Muscle layer of colon (tissue), 2 donors: Measurements from ENCODE around the gene PLPP3.

Experiments used
- H3K27ac ChIP-seq: one replicate; pipeline ENCODE4 v1.7.0; 2013; ENCODE audit warnings: low read depth, mild to moderate bottlenecking, low read length, moderate library complexity
- H3K27me3 ChIP-seq, 2 donors: one replicate each; pipeline ENCODE4 v1.7.0; 2013; ENCODE audit warnings: low read length in 2 of 2, mild to moderate bottlenecking in 2 of 2; ENCODE audit not compliant: insufficient read depth in 2 of 2, control insufficient read depth in 1 of 2
- H3K36me3 ChIP-seq: one replicate; pipeline ENCODE4 v1.7.0; 2013; ENCODE audit warnings: mild to moderate bottlenecking, low read length; ENCODE audit not compliant: insufficient read depth
- H3K4me1 ChIP-seq: one replicate; pipeline ENCODE4 v1.7.0; 2013; ENCODE audit warnings: mild to moderate bottlenecking, low read length; ENCODE audit not compliant: insufficient read depth
- H3K4me3 ChIP-seq, 2 donors: one replicate each; pipeline ENCODE4 v1.7.0; 2013; ENCODE audit warnings: low read length in 2 of 2, low read depth in 1 of 2, mild to moderate bottlenecking in 1 of 2, moderate library complexity in 1 of 2
- H3K9ac ChIP-seq: one replicate; pipeline ENCODE4 v1.7.0; 2013; ENCODE audit warnings: low read length
- H3K9me3 ChIP-seq: one replicate; pipeline ENCODE4 v1.7.0; 2013; ENCODE audit warnings: mild to moderate bottlenecking, low read length
- donor health status: abdominal sarcoma.
- donor health status: Adenocarcinoma of cecum.

The PLPP3 gene

DNA sequence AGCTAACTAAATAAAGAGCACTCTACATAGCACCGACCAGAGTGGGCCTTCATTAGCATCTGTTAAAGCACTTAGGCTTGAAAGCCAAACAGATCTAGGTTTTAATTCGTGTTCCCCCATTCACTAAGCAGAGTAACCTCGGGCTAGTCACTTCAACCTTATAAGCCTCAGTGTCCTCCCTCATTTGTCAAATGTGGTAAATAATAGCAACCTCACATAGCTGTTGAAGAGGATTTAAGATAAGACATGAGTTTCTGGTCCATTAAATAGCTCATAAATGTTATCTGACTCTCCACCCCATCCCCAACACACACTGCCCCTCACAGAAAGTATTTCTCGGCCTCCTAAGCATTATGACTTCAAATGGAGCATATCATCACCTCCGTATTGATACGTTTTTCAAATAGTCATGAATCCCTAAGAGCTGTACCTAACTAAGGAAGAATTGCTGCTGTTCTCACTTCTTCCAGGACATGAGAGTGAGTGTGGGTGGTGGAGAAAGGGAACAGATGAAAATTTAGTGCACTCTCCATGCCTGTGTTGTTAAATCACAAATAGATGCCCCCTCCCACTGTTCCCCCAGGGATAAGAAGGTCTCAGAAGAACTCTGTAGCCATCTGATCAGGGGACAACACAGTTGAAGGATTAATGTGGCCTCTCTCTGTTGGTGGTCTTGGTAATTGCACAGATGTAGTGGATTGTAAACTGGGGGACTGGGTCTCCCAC, 47.6 kb downstream of the PLPP3 start:
- H3K9ac ChIP-seq: no peak overlapping the region
- no peak overlapping the region for H3K27ac ChIP-seq
- peaks cover 9% of the 10 kb centered on the region for H3K36me3 ChIP-seq
- no peaks in the 10 kb centered on the region for H3K27me3 ChIP-seq
- H3K4me3 ChIP-seq: no peak overlapping the region
- H3K4me1 ChIP-seq: peaks cover 30% of the 10 kb centered on the region
- no peaks in the 10 kb centered on the region for H3K9me3 ChIP-seq

DNA sequence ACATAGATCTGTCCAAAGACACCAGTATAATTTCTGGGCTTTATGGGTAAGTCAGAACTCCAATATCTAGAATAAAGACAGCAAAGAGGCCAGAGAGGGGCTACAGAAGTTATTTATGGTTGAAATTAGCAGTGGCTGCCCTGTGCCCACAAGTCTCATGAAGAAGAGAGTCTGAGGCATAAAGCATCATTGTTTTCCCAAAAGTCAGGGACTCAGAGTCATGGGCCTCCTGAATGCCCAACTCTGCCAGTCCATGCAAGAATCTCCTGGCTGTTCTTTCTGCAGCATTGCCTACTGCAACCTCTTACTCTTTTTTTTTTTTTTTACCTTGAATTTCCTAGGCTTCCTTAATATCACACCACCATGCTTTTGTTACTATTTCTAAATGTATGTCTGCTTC, 49.6 kb downstream of the PLPP3 start:
- Histone ChIP-seq H3K4me1 (peaks cover 40% of the 10 kb centered on the region), H3K27me3 (no peaks in the 10 kb centered on the region), H3K36me3 (peaks cover 5% of the 10 kb centered on the region), H3K27ac (no peak overlapping the region), H3K9ac (no peak overlapping the region), H3K4me3 (no peak overlapping the region), H3K9me3 (no peaks in the 10 kb centered on the region)

DNA sequence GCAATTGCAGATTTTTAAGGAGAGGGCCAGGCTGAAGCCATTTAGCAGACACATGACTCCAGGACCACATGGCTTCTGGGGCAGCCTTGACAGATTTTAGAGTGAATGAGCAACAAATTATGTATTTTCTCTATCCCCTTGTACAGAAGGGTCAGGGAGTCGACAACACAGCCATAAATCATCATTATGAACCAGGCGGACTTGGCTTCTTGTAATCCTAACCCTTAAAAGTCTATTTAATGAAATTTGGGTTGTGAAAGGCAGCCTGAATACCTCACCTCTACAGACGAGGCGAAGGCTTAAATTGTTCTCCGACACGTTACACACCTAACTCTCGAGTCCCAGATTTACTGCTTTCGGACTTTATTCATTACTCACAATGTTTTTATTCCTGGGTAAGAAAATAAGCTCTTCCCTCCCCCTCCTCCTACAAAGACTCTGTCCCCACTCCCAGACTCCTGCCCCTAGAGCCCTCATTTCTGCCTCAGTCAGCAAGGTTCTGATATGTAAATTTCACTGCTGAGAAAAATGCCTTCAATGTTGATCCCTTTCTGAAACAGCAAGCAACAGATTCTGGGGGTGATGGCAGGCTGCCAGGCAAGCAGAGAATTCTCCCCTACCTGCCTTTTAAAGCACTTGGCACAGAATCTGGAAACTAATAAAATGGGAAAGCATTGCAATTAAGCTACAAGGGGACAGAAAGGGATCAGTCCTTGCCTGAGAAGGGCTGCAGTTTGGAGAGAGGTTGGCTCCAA, 51.6 kb downstream of the PLPP3 start:
- Histone ChIP-seq H3K4me3 (no peak overlapping the region), H3K9ac (no peak overlapping the region), H3K9me3 (no peaks in the 10 kb centered on the region), H3K4me1 (peaks cover 40% of the 10 kb centered on the region), H3K27me3 (no peaks in the 10 kb centered on the region), H3K27ac (no peak overlapping the region), H3K36me3 (peaks cover 20% of the 10 kb centered on the region)

DNA sequence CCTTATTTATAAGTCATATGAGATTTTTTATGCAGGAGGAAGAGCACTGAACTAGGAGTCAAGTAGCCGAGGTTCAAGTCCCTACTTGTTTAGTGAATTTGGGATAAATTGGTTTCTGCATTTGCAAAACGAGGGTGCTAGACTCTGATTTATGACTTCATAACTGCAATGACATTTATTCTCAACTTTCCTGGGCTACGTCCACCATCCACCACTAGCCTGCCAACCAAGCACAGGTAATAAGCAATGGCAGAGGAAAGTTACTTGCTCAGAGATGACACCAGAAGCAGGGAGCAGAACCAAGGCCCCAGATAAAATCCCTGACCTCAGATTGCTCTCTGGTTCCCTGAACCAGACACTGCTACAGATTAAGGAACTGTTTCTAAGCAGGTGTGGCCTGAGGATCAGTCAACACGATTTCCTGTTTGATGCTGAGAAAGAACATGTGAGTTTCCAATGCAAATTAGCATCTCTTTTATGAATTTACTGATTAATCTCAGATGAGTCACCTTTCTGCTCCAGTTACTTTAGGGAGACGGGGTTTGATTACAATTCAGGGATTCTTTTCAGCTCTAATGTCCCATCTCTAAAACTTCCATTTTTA, 52.7 kb downstream of the PLPP3 start:
- no peak overlapping the region for H3K9ac ChIP-seq
- no peak overlapping the region for H3K27ac ChIP-seq
- H3K4me3 ChIP-seq: no peak overlapping the region
- H3K9me3 ChIP-seq: no peaks in the 10 kb centered on the region
- H3K4me1 ChIP-seq: peaks cover 40% of the 10 kb centered on the region
- H3K36me3 ChIP-seq: peaks cover 28% of the 10 kb centered on the region
- no peaks in the 10 kb centered on the region for H3K27me3 ChIP-seq

DNA sequence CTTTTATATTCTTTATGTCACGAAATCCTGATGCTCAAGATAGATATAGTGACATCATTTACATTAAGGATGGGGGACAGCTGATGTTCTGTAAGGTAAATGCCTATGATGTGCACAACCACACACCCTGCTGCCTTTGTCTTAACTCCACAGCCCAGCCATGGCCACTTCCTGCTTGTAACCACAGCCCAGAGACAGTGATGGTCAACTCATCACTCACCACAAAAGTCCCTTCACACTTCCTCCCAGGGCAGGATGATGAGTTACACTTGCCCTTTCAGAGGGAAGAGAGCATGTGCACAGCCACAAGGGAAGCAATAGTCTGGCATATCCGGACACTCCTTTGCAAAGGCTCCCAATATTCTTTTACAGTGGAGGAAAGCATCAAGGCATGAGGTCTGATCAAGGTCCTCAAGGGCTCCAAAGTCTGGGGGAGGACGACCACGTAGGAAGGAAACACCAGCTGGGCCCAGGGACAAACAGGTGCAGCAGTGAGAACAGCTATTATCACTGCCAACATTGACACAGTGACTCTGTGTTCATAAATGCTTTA, 53.8 kb downstream of the PLPP3 start:
- H3K9ac ChIP-seq: no peak overlapping the region
- H3K27me3 ChIP-seq: no peaks in the 10 kb centered on the region
- peaks cover 40% of the 10 kb centered on the region for H3K4me1 ChIP-seq
- H3K36me3 ChIP-seq: peaks cover 29% of the 10 kb centered on the region
- H3K27ac ChIP-seq: no peak overlapping the region
- no peaks in the 10 kb centered on the region for H3K9me3 ChIP-seq
- no peak overlapping the region for H3K4me3 ChIP-seq

DNA sequence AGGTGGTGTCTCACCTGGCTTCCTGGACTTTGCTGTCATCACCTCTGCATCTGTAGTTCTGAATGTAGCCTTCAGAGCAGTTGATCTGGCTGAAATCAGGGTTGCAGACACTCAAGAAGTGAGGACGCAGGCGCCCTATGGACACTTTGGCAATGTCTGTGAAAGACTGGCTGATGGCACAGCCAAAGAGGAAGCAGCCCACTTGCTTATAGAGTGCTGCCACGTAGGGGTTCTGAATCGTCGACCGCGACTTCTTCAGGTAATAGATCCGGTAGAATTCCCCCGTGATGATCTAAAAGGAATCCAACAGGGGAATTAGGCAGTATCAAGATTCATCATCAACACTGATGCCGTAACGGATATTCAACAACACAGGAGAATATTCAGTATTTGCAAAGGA, 55.1 kb downstream of the PLPP3 start:
- Histone ChIP-seq H3K27me3 (no peaks in the 10 kb centered on the region), H3K4me1 (peaks cover 35% of the 10 kb centered on the region), H3K27ac (no peak overlapping the region), H3K4me3 (no peak overlapping the region), H3K9me3 (no peaks in the 10 kb centered on the region), H3K36me3 (peaks cover 33% of the 10 kb centered on the region), H3K9ac (no peak overlapping the region)

DNA sequence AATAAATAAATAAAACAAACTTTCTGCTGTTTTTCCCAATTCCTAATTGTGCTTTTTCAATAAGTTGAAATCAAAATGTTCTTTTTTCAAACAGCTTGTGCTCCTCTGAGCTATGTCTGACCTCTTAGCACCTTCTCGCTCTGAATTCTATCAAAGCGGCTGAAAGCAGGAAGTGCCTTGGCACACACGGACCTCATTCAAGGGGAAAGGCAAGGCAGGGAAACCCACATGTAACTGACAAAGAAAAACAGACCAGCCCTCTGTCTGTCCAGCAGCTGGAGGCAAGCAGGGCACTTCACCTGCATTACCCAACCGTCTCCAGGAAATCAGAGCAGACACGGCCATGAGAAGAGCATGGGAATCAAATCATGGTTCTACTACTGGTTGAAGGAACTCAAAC, 56.7 kb downstream of the PLPP3 start:
- Histone ChIP-seq H3K27ac (no peak overlapping the region), H3K36me3 (peaks cover 43% of the 10 kb centered on the region), H3K9me3 (no peaks in the 10 kb centered on the region), H3K4me3 (no peak overlapping the region), H3K27me3 (no peaks in the 10 kb centered on the region), H3K4me1 (peaks cover 19% of the 10 kb centered on the region), H3K9ac (no peak overlapping the region)

- H3K4me1 ChIP-seq: no peaks in the 10 kb centered on the region
- H3K4me3 ChIP-seq: no peak overlapping the region
- H3K9me3 ChIP-seq: no peaks in the 10 kb centered on the region
- no peak overlapping the region for H3K27ac ChIP-seq
- no peaks in the 10 kb centered on the region for H3K27me3 ChIP-seq
- peaks cover 51% of the 10 kb centered on the region for H3K36me3 ChIP-seq
- H3K9ac ChIP-seq: no peak overlapping the region
These were observed 59.3 kb downstream of the PLPP3 start for GRCh38 chr1:56520016-56520601.

- peaks cover 42% of the 10 kb centered on the region for H3K36me3 ChIP-seq
- H3K9ac ChIP-seq: no peak overlapping the region
- H3K27me3 ChIP-seq: no peaks in the 10 kb centered on the region
These were observed 61.8 kb downstream of the PLPP3 start for GRCh38 chr1:56517404-56518130.

GRCh38 chr1:56516539-56517252, 62.7 kb downstream of the PLPP3 start:
- Histone ChIP-seq H3K9ac (no peak overlapping the region), H3K4me1 (no peaks in the 10 kb centered on the region), H3K27me3 (no peaks in the 10 kb centered on the region), H3K27ac (no peak overlapping the region), H3K36me3 (peaks cover 41% of the 10 kb centered on the region), H3K9me3 (no peaks in the 10 kb centered on the region), H3K4me3 (no peak overlapping the region)

More at GRCh38 chr1:56517404-56518130, 61.8 kb downstream of the PLPP3 start:
- no peaks in the 10 kb centered on the region for H3K9me3 ChIP-seq
- no peak overlapping the region for H3K4me3 ChIP-seq
- H3K4me1 ChIP-seq: no peaks in the 10 kb centered on the region
- no peak overlapping the region for H3K27ac ChIP-seq
